Loucy (cell line): ENCODE data around the gene EEF1A2.
"Not testable (repeated sequence)": the region's sequence is repeated elsewhere in the genome, so short reads cannot be mapped to it uniquely, and the experiment has no call there.

Experiments
- H2AFZ ChIP-seq: fragments of 200-600 bp; sonication (generic); 2 replicates; pipeline ENCODE4 v1.6.0; 2016; ENCODE audit warnings: antibody characterized with exemption, mild to moderate bottlenecking, low read length, moderate library complexity
- H3F3A ChIP-seq: fragments of 200-600 bp; 2 replicates; pipeline ENCODE4 v1.6.0; 2016; ENCODE audit warnings: antibody characterized with exemption, low read depth, mild to moderate bottlenecking
- H3K27me3 ChIP-seq: fragments of 200-600 bp; sonication (generic); 2 replicates; pipeline ENCODE4 v1.6.1; 2014; ENCODE audit warnings: low read length, mild to moderate bottlenecking; ENCODE audit not compliant: insufficient read depth, poor library complexity, severe bottlenecking
- H3K36me3 ChIP-seq: fragments of 200-600 bp; sonication (generic); 2 replicates; pipeline ENCODE4 v1.6.1; 2016; ENCODE audit warnings: low read length; ENCODE audit not compliant: insufficient read depth
- H3K4me1 ChIP-seq: fragments of 200-600 bp; sonication (generic); 2 replicates; pipeline ENCODE4 v1.5.1; 2014; ENCODE audit warnings: low read length, mild to moderate bottlenecking; ENCODE audit not compliant: insufficient read depth, poor library complexity, severe bottlenecking
- H3K4me2 ChIP-seq: fragments of 200-600 bp; sonication (generic); 2 replicates; pipeline ENCODE4 v1.6.0; 2014; ENCODE audit warnings: antibody characterized with exemption, low read length, low read depth, mild to moderate bottlenecking; ENCODE audit not compliant: poor library complexity, severe bottlenecking
- H3K4me3 ChIP-seq: fragments of 200-600 bp; sonication (generic); 2 replicates; pipeline ENCODE4 v1.5.1; 2014; ENCODE audit warnings: low read length, mild to moderate bottlenecking, mixed read lengths; ENCODE audit not compliant: poor library complexity, severe bottlenecking
- H3K79me2 ChIP-seq: fragments of 200-600 bp; sonication (generic); 2 replicates; pipeline ENCODE4 v1.6.1; 2014; ENCODE audit warnings: low read length; ENCODE audit not compliant: insufficient read depth
- H3K9ac ChIP-seq: fragments of 200-600 bp; sonication (generic); 2 replicates; pipeline ENCODE4 v1.6.0; 2014; ENCODE audit warnings: mild to moderate bottlenecking, low read depth, low read length, moderate library complexity; ENCODE audit not compliant: poor library complexity, severe bottlenecking
- H3K9me2 ChIP-seq: fragments of 200-600 bp; sonication (generic); replicated peaks from 2 replicates; pipeline ENCODE4 v1.6.1; 2016; ENCODE audit warnings: low read depth, low read length, mixed read lengths
- H3K9me3 ChIP-seq: fragments of 200-600 bp; sonication (generic); 2 replicates; pipeline ENCODE4 v1.6.1; 2014; ENCODE audit warnings: mild to moderate bottlenecking, antibody characterized with exemption, low read length, low read depth; ENCODE audit not compliant: insufficient read depth
- H4K20me1 ChIP-seq: fragments of 200-600 bp; sonication (generic); 2 replicates; pipeline ENCODE4 v1.6.0; 2014; ENCODE audit warnings: antibody characterized with exemption, low read length, mild to moderate bottlenecking; ENCODE audit not compliant: insufficient read depth, poor library complexity, severe bottlenecking
- CTCF ChIP-seq: fragments of 200-600 bp; sonication (generic); conservative IDR thresholded peaks from 2 replicates; pipeline ENCODE4 v1.5.1; 2014; ENCODE audit warnings: mild to moderate bottlenecking, antibody characterized with exemption, low read length
- EZH2phosphoT487 ChIP-seq: fragments of 200-600 bp; IDR thresholded peaks from 2 replicates; pipeline ENCODE4 v1.6.1; 2018; ENCODE audit warnings: antibody characterized with exemption, mild to moderate bottlenecking, moderate library complexity, borderline replicate concordance

The EEF1A2 gene

GRCh38 chr20:63518351-63518861 lies 19.5 kb upstream of the EEF1A2 start:
- Histone ChIP-seq H3K4me1 (peaks cover 27% of the 10 kb centered on the region), H4K20me1 (peaks cover 24% of the 10 kb centered on the region), H3K4me2 (peak overlapping the region; percentile 73), H3K27me3 (no peaks in the 10 kb centered on the region), H3K36me3 (no peaks in the 10 kb centered on the region; the same call in 1 of the 2 replicates), H3K4me3 (peak overlapping the region; percentile 89), H2AFZ (no peak overlapping the region), H3K9me3 (no peaks in the 10 kb centered on the region), H3K9me2 (no peaks in the 10 kb centered on the region), H3F3A (no peaks in the 10 kb centered on the region), H3K9ac (no peak overlapping the region), H3K79me2 (peaks cover 25% of the 10 kb centered on the region)
- TF ChIP-seq EZH2phosphoT487 (no peak), CTCF (peak; percentile 50)

- no peaks in the 10 kb centered on the region for H3K9me3 ChIP-seq
- H3K4me2 ChIP-seq = no peak overlapping the region
- H3F3A ChIP-seq = no peaks in the 10 kb centered on the region
- H3K36me3 ChIP-seq = no peaks in the 10 kb centered on the region; the same call in 1 of the 2 replicates
- no peak overlapping the region for H2AFZ ChIP-seq
- no peak overlapping the region for H3K4me3 ChIP-seq
- peaks cover 27% of the 10 kb centered on the region for H3K4me1 ChIP-seq
- H4K20me1 ChIP-seq = peaks cover 17% of the 10 kb centered on the region
- H3K27me3 ChIP-seq = no peaks in the 10 kb centered on the region
- TF ChIP-seq CTCF = no peak
- TF ChIP-seq EZH2phosphoT487 = no peak
- H3K9me2 ChIP-seq = no peaks in the 10 kb centered on the region
- no peak overlapping the region for H3K9ac ChIP-seq
- peaks cover 18% of the 10 kb centered on the region for H3K79me2 ChIP-seq
These were observed 18.8 kb upstream of the EEF1A2 start for GRCh38 chr20:63517376-63518309.

GRCh38 chr20:63514520-63514919 lies 15.6 kb upstream of the EEF1A2 start:
- H3F3A ChIP-seq, H2AFZ ChIP-seq, H3K4me3 ChIP-seq, H3K9me3 ChIP-seq, H3K27me3 ChIP-seq, H3K4me2 ChIP-seq, H3K9me2 ChIP-seq, H4K20me1 ChIP-seq, H3K79me2 ChIP-seq, H3K36me3 ChIP-seq, H3K9ac ChIP-seq: not testable (repeated sequence)
- H3K4me1 ChIP-seq = peaks cover 12% of the 10 kb centered on the region
